ENCODE results near the gene CACNB2. TPM values are rescaled to one million over a fixed set of nuclear protein-coding genes. Genes with fewer than 3 reads are reported as not detected.
A peak's percentile ranks its signal among the peaks of the same experiment; 100 is the strongest.

Gene CACNB2
- total and polyA plus RNA-seq, 4 donors = 0.90 to 23.9 (median 3.7) TPM

DNA sequence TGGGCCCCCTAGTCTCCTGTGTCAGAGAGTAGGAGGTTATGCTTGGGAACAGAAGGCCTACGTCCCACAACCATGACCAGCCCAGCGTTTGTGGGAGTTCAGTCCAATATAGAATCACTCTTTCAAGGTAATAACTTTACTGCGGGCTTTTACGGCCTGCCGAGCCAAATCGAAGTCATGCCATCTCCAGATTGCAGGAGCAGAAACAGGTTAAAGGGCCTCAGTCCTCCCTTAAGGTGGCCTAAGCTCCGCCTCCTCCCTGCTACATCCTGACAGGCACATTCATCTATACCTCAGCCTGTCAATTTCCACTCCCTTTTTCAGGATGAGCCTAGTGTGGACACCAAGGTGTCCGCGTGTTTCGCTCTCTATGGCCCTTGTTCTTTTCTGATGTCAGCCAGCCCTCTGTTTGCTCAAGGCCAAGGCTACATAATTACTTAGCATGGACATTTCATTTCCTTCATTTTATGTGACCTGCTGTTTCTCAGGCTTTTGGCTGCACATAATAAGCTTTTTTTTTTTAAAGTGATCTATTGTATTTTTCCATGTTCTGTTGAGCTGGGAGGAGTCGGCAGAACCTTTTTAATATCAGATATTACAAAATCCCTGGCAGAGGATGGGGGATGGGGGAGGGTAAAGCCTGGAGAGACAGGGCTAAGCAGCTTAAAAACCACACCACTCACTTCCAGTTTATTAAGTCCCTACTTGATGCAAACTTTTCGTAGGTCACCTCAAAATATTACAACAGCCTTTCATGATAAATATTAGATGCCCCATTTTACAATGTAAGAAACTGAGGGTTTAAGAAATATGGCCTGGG is 84.6 kb downstream of the CACNB2 start:
- peak in 2 of 3 donors; percentile 65 to 86 for DNase-seq
- peaks cover 0 to 11% (median 3%) of the 10 kb centered on the region in 5 donors for H3K4me1 ChIP-seq (ENCODE audit: control insufficient read depth in 5 of 5, insufficient read depth in 5 of 5, low read length in 5 of 5)
- H3K36me3 ChIP-seq (ENCODE audit: control insufficient read depth in 4 of 4, insufficient read depth in 4 of 4, low read length in 4 of 4) = no peaks in the 10 kb centered on the region
- 69 to 80% methylated on average over 12 of the region's 12 CpGs for WGBS, 2 donors
- TF ChIP-seq, protein P1, sequence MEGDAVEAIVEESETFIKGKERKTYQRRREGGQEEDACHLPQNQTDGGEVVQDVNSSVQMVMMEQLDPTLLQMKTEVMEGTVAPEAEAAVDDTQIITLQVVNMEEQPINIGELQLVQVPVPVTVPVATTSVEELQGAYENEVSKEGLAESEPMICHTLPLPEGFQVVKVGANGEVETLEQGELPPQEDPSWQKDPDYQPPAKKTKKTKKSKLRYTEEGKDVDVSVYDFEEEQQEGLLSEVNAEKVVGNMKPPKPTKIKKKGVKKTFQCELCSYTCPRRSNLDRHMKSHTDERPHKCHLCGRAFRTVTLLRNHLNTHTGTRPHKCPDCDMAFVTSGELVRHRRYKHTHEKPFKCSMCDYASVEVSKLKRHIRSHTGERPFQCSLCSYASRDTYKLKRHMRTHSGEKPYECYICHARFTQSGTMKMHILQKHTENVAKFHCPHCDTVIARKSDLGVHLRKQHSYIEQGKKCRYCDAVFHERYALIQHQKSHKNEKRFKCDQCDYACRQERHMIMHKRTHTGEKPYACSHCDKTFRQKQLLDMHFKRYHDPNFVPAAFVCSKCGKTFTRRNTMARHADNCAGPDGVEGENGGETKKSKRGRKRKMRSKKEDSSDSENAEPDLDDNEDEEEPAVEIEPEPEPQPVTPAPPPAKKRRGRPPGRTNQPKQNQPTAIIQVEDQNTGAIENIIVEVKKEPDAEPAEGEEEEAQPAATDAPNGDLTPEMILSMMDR (IDR thresholded peaks at IDR 0.05; ENCODE audit: control extremely low read depth, extremely low read depth) = no peak
- no peak for ATAC-seq (ENCODE audit: insufficient read depth, low FRiP score)
- no peak overlapping the region for H3K4me3 ChIP-seq
- no peak overlapping the region for H3K27ac ChIP-seq (ENCODE audit: low read depth in 1 of 2, low read length in 1 of 2)
- peak overlapping the region in 1 of 2 donors; percentile 38 for H3K9ac ChIP-seq (ENCODE audit: insufficient read depth in 1 of 2, low read length in 2 of 2)
- H3K9me3 ChIP-seq (ENCODE audit: control insufficient read depth in 4 of 4, insufficient read depth in 3 of 4, low read length in 3 of 4) = no peaks in the 10 kb centered on the region
- no peaks in the 10 kb centered on the region for H3K27me3 ChIP-seq (ENCODE audit: control insufficient read depth in 3 of 3, insufficient read depth in 3 of 3, low read length in 2 of 3)

- TF ChIP-seq, protein P1 (IDR thresholded peaks at IDR 0.05; ENCODE audit: control extremely low read depth, extremely low read depth) = no peak
- no peaks in the 10 kb centered on the region for H3K27me3 ChIP-seq (ENCODE audit: control insufficient read depth in 3 of 3, insufficient read depth in 3 of 3, low read length in 2 of 3)
- H3K9ac ChIP-seq (ENCODE audit: insufficient read depth in 1 of 2, low read length in 2 of 2) = no peak overlapping the region
- peaks cover 0 to 11% (median 3%) of the 10 kb centered on the region in 5 donors for H3K4me1 ChIP-seq (ENCODE audit: control insufficient read depth in 5 of 5, insufficient read depth in 5 of 5, low read length in 5 of 5)
- no peak for ATAC-seq (ENCODE audit: insufficient read depth, low FRiP score)
- no peaks in the 10 kb centered on the region for H3K36me3 ChIP-seq (ENCODE audit: control insufficient read depth in 4 of 4, insufficient read depth in 4 of 4, low read length in 4 of 4)
- H3K9me3 ChIP-seq (ENCODE audit: control insufficient read depth in 4 of 4, insufficient read depth in 3 of 4, low read length in 3 of 4) = no peaks in the 10 kb centered on the region
- WGBS, 2 donors = 76 to 90% methylated on average over 5 of the region's 5 CpGs
- H3K4me3 ChIP-seq = no peak overlapping the region
- no peak for DNase-seq
- no peak overlapping the region for H3K27ac ChIP-seq (ENCODE audit: low read depth in 1 of 2, low read length in 1 of 2)
Observed at GRCh38 chr10:18226336-18226735, 86.1 kb downstream of the CACNB2 start.

- H3K27me3 ChIP-seq (ENCODE audit: control insufficient read depth in 3 of 3, insufficient read depth in 3 of 3, low read length in 2 of 3) = no peaks in the 10 kb centered on the region
- no peak for ATAC-seq (ENCODE audit: insufficient read depth, low FRiP score)
- H3K9ac ChIP-seq (ENCODE audit: insufficient read depth in 1 of 2, low read length in 2 of 2) = no peak overlapping the region
- DNase-seq = no peak
- no peak overlapping the region for H3K4me3 ChIP-seq
- H3K9me3 ChIP-seq (ENCODE audit: control insufficient read depth in 4 of 4, insufficient read depth in 3 of 4, low read length in 3 of 4) = no peaks in the 10 kb centered on the region
- H3K36me3 ChIP-seq (ENCODE audit: control insufficient read depth in 4 of 4, insufficient read depth in 4 of 4, low read length in 4 of 4) = peaks cover 0 to 3% (median 0%) of the 10 kb centered on the region in 4 donors
- H3K27ac ChIP-seq (ENCODE audit: low read depth in 1 of 2, low read length in 1 of 2) = no peak overlapping the region
- TF ChIP-seq, protein P1 (IDR thresholded peaks at IDR 0.05; ENCODE audit: control extremely low read depth, extremely low read depth) = no peak
- WGBS, 2 donors = 84 to 91% methylated on average over 3 of the region's 3 CpGs
- H3K4me1 ChIP-seq (ENCODE audit: control insufficient read depth in 5 of 5, insufficient read depth in 5 of 5, low read length in 5 of 5) = peaks cover 0 to 4% (median under 1%) of the 10 kb centered on the region in 5 donors
Observed at GRCh38 chr10:18229826-18230225, 89.6 kb downstream of the CACNB2 start.

Data from lung (tissue), 12 donors.